HG03354 (cell line): ENCODE results near the gene RDH13.
A peak's percentile ranks its signal among the peaks of the same experiment; 100 is the strongest.
"Not testable (repeated sequence)": the region's sequence is repeated elsewhere in the genome, so short reads cannot be mapped to it uniquely, and the experiment has no call there.

Source experiments
- ATAC-seq: cut with Tn5 transposase; IDR thresholded peaks from one replicate; pipeline ENCODE4 v1.9.1; 2021; ENCODE audit warnings: mild to moderate bottlenecking; ENCODE audit not compliant: unreplicated experiment, poor library complexity, severe bottlenecking

RDH13 gene, protein sequence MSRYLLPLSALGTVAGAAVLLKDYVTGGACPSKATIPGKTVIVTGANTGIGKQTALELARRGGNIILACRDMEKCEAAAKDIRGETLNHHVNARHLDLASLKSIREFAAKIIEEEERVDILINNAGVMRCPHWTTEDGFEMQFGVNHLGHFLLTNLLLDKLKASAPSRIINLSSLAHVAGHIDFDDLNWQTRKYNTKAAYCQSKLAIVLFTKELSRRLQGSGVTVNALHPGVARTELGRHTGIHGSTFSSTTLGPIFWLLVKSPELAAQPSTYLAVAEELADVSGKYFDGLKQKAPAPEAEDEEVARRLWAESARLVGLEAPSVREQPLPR

DNA sequence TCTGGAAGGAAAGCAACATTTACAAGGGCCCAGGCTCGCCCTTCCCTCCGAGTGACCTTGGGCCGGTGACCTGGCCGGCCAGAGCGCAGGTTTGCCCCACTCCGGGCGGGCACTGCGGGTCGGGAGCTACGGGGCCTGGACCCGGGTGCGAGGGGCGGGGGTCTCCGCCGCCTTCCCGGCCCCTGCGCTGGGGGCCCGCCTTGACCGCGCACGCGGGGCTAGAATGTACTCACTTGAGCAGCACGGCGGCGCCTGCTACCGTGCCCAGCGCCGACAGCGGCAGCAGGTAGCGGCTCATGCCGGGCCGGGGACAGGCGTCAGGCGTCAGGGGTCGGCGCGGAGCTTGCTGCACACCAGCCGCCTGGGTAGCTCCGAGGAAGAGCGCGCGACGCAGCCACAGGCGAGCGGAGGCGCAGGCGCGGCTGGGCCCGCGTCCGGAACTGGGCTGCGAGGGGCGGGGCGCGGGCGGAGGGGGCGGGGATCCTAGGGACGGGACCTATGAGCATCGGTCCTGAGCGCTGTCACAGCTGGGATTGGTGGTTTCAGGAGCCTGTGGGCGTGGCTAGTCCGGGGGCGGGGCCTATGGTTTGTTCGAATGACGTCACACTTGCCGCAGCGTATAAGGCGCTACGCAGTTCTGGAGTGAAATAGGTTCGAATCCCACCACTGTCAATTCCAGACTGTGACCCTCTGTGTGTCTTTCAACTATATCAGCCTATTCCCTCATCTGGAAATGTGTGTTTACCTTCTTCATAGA, at the start of gene RDH13:
Gene RDH13, minus strand, starts transcription at position 414 of the 757 bp plus-strand sequence. Its CDS starts 116 bp downstream, at position 298.
- peak; percentile 95 for ATAC-seq

DNA sequence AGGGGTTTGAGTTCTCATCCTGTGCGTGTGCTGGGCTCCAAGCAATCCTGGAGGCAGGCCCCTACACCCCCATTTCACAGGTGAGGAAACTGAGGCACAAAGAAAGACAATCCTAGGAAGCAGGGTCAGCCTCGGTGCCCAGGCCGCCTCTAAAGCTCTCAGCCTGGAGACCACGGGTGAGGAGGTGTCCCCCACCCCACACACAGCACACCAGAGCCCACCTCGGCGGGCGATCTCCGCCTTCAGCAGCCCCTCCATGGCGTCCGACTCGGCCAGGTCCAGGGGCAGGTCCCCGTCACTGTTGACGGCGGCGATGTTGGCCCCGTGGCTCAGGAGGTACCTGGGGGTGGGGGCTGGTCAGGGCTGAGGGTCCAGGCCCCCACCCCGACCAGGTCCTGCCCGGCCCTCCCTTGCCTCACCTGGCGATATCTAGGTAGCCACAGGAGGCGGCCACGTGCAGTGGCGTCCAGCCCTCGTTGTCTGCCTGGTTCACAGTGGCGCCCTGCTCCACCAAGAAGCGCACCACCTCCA, 49.4 kb upstream of the RDH13 start:
- no peak for ATAC-seq

DNA sequence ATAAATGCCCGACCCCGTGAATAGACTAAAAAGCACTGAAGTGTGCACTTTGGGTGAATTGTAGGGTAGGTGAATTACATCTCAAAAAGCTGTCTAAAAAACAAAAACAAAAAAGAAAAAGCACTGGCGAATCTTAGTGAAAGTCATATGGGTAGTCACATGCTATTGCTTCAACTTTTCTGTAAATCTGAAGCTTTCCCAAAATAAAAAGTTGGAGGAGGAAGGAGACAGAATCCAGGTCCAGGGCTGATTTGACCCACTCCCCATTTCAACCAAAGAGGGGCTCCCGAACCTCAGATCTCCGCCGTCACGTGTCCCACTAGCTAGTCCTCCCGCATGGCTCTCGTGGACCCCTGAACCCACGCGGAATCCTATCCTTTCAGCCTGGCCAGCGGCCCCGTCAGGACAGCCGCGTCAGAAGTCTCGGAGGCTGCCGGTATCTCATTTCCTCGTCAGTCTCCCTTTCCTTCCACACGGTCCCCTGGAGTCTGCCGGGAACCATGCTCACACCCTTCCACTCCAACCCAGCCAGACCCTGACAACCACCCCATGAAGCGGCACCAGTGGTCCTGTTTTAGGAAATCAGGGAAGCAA, 48.4 kb upstream of the RDH13 start:
- no peak for ATAC-seq

DNA sequence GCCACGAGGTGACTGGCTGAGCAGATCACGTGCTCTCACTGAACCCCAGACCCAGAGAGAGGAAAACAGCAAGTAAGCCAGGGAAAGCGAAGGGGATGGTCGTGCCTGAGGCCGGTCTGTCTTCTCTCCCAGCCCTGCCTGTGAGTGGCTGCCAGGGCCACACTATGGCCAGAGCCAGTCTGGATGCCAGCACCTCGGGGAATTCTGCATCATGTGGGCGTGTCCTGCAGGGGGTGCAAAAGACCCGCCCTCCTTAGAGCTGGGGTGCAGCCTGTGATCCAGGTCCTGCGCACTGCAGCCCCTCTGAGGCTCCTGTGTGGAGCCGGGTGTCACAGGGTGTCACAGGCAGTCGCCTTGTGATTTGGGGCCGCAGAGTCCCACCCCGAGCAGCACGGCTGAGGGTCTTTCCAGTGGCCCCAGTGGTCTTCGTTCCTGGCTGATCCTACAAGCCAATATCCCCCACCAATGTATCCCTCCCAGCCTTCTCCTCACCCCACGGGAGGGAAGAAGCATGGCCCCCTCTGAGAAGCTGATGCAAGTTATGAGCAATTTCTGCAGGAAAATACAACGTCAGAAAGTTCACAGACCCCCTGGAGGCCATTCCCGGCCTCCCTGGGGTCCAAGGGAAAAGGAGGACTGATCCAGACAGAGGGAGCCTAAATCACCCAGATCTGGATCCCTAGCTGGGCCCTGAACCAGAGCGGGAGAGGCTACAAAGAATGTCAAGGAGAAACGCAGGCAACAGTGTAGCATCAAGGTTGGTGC, 46.8 kb upstream of the RDH13 start:
- ATAC-seq, result no peak

DNA sequence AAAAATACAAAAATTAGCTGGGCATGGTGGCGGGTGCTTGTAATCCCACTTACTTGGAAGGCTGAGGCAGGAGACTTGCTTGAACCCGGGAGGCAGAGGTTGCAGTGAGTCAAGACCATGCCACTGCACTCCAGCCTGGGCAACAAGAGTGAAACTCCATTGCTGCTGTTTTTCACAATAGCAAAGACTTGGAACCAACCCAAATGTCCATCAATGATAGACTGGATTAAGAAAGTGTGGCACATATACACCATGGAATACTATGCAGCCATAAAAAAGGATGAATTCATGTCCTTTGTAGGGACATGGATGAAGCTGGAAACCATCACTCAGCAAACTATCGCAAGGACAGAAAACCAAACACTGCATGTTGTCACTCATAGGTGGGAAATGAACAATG, 44.3 kb upstream of the RDH13 start:
- ATAC-seq, result not testable (repeated sequence)

DNA sequence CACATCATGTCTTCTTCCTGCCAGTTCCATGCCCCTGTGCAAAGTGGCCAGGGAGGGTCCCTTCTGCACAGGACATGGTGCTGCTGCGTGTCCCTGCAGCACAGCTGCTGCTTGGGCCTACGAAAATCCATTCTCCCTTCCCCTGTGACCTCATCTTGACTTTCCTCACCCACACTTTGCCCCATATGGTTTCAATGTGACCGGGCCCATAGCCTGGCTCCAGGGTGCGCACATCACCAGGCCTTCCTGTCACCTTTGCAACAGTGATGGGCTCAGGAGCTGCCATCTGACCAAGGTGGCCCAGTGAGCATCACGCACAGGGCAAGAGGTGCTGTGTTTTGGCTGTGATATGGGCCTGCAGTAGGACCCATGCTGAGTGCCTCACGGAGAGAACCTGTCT, 43.6 kb upstream of the RDH13 start:
- no peak for ATAC-seq

DNA sequence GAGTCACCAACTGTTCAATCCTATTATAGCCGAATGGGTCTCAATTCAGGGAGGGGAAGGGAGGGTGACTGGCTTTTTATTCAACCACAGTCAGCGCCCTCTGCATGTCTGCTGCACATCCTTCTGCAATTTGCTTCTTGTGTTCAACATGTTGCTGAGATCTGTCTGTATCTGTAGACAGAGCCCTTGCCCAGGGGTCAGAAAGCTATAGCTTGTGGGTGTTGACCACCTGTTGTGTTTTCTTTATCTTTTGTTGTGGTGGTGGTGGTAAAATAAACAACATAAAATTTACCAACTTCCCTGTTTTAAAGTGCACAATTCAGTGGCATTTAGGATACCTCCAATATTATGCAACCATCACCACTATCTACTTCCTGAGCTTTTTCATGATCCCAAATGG, 42.3 kb upstream of the RDH13 start:
- ATAC-seq, result no peak

DNA sequence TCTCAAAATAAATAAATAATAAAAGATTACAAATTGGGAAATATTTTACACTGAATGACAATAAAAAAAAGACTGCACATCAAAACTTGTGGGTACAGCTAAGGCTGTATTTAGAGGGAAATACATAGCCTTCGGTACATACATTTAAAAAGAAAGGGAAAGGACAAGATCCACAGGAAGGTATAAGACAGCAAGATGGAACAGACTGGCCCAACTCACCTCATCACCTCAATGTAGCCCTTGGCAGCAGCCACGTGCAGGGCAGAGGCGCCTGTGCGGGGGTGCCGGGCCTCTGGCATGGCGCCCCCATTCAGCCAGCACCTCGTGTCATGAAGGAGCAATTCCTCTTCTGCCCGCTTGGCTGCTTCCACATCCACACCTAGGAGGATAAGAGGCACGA, 40.2 kb upstream of the RDH13 start:
- no peak for ATAC-seq

DNA sequence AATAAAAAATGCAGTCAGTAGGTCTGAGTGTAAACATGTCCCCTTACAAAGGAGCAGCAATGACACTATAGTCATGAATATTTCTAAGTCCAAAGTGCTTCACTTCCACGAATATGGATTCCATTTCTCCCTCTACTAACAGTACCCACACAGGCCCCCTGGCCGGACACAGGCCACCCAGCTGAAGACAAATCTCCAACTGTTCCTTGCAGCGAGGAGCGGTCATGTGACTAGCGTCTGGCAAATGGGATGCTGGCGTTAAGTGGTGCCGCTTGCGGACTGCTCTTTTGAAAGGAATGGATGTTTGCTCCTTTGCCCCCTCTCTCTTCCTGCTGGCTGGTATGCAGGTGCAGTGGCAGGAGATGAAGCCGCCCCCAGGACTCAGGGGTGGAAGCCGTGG, 38.3 kb upstream of the RDH13 start:
- ATAC-seq, result no peak

DNA sequence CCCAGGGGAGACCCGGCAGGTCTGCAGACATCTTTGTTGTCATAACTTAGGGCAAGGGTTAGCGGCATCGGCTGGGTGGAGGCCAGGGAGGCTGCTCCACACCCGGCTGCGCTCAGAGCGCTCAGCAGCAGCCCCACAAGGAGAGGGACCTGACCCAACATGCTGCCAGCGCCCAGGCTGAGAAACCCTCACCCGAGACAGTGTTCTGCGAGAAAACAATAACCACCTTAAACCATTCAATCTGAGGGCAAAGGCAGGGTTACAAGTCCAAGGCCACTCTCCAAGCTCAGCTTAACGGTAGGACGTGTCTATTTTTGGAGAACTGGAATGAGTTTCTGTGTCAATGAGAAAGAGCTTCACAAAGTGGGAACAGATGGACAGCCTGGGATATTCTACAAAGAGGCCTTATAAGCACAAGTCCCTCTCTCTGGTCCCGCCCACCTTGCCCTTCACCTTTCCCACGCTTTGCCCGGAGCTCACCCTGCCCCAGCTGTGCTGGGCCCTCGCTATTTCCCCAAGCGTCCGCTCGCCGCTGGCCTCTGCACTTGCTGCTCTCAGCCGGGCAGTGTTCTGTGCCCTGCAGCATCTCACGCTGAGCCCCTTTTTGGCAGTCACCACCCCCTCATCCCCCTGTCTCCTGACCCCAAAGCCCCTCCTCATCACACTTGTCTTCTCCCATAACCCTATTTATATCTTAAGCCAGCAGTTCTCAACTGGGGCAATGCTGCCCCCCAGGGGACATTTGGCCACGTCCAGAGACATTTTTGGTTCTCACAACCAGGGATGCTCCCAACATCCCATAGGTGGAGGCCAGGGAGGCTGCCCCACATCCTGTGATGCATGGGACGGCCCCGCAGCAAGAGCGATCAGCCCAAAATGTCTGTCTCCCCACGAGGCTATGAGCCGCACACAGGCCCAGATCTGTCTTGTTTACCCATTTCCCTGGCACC, 36.9 kb upstream of the RDH13 start:
- ATAC-seq, result no peak

DNA sequence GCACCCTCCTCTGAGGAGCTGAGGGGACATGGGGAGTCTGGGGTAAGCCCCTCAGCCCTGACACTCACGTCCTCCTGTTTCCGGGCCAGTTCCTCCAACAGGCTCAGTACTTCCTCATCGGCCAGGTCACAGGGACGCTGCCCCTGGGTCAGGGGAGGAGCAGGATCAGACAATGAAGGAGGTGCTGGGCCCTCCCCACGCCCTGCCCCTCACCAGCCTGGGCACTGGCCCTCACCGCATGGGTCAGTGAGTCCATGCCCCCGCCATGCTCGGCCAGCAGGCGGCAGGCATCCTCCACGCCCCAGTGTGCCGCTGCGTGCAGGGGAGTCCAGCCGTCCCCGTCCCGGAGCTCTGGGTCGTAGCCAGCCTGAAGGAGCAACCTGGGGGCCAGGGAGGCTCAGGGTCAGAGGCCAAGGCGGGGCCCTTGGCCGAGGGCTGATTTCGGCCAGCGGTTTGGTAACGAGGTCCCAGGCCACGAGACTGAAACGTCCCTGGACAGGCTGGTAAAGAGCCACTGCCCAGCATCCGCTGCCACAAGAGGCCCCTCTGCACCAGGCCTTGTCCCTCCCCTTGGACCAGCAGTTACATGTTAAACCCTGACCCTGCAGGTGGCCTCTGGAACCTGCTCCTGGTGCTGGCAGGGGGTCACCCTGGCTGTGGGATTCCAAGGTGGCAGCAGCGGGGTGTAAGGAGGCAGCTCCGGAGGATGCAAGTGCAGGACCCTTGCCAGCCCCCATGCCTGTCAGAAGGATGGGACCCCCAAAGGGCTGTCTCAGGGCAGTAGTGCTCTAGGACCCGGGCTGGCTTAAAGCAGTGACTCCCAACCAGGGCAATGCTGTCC, 36.0 kb upstream of the RDH13 start:
- ATAC-seq, result no peak

DNA sequence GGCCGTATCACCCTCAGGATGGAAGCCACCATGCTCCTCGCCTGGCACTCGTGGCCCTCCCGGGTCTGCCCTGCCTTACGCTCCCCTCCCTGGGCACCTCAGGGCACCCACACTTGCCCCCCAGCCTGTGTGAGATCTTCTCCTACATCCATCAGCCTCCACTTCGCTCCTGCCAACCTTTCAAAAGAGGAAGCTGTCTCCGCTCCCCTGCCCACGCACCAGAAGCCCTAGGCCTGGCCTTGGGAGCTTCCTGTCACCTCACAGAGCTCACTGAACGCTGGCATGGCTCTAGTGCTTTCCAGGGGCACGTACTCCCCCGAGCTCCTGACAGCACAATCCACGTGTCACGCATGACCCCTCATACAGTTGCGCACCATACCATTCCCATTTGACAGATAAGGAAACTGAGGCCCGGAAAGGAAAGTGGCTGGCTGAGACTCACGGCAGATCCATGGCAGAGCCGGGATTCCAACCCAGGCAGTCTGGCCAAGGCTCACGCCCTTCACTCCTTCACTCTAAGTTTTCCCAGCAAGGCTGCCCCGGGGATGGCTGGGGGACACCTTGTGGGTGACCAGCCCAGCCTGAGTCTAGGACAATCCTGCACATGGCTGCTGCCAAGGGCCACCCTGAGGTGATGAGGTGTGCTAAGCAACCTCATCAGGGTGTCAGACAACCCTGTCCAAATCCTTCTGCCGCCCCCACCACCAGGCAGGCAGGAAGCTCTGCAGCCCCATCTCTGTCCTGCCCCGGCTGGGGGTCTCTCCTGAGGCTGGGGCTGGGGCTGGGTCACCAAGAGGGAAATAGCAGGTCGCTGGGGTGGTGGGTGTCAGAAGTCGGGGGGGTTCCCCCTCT, 35.1 kb upstream of the RDH13 start:
- ATAC-seq, result no peak

DNA sequence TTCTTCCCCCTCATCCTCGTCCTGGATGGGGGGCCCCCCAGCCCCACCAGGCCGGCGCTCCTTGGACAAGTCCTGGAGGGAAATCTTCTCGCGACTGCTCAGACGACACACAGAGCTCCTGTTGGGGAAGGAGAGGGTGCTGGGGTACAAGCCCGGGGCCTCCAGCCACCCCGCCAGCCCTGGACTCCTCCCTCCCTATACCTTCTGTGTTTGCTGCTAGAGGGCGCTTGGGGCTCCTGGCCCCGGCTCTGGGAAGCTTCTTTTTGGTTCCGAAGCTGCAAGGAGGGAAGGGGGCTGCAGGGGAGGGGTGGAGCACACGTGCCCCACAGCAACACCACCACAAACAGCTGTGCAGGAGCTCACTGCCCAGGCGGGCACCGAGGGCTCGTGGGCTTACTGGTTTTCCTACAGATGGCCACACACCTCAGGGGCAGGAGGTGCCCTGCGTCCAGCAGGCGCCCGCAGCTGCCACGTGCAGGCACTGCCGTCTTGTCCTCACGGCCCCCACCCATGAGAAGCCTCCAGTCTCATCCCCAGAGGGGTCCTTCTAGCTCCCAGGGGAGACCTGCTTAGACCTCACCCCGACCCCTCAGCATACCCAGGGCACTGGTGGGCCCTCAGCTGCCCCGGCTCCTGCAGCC, 33.2 kb upstream of the RDH13 start:
- no peak for ATAC-seq

DNA sequence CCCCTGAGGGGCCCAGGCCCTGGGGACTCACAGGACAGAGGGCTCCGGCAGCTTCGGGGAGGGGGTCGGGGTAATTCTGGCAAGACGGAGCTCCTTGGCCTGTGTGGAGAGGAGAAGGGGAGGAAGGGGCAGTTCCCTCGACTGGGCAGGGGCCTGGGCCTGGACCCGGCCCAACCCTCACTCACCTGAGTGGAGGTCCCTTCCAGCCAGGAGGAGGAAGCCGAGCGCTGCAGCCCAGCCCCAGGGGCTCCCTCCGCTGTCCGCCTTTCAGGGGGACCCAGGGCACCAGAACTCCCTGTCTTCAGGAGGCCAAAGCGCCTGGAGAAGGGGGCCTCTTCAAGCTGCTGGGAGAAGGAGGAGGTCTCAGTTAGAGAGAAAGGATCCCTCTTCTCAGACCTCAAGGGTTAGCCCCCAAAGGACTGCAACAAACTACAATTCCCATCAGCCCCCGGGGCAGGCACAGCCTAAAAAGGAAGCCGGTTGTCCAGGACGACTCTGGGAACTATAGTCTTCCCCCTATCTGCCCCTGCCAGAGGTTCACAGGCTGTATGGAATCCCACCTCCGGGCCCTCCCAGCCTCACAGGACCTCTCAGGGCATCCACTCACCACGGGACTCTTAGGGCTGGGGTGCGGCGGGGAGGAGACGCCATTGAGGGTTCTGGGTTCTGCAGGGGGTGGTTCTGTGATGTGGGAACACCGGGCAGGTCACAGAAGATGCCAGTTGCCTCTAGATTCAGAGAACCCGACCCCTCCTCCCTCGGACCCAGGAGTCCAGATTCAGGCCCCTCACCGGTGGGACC, 32.5 kb upstream of the RDH13 start:
- ATAC-seq, result no peak

DNA sequence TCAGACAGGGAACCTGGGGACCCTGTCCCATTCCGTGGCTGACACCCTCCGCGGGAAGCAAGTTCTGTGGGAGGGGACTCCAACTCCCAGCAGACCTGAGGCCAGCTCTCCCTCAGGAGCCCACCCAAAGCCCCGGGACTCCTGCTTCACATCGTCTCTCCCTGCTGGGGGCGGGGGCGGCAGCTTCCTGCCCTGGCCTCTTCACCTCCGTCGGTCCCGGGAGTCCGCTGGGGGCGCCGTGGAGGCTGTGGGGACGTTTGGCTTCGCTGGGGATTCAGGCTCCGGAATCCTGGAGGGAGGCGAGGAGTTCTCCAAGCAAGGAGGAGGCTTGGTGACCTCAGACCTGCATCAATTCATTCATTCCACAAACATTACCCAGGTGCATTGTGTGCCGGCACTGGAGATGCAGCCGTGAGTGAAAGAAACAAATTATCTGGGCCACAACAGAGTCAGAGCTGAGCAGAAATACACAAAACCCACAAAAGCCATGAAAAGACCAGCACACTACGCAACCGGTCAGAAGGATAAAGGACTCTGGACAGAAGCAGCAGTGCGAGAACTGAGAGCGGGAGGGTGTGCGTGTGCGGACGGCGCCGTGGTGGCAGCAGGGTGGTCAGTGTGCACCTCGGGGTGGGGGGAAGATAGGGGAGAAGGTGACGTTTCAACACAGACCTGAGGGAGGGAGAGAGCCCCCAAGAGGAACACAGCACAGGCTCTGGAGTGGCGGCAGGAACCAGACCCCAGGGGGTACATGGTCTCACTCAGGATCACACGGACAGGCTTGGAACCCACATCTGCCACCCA, 31.7 kb upstream of the RDH13 start:
- no peak for ATAC-seq
